Germinal center (tissue), 1 donor: ENCODE measurements around the gene TECPR1.
"Not testable (repeated sequence)": the region's sequence is repeated elsewhere in the genome, so short reads cannot be mapped to it uniquely, and the experiment has no call there.

Experiments used
- DNase-seq: peaks from one replicate; pipeline ENCODE4 v3.0.0; 2012; ENCODE audit warnings: mixed read lengths, low spot score

TECPR1 gene

DNA sequence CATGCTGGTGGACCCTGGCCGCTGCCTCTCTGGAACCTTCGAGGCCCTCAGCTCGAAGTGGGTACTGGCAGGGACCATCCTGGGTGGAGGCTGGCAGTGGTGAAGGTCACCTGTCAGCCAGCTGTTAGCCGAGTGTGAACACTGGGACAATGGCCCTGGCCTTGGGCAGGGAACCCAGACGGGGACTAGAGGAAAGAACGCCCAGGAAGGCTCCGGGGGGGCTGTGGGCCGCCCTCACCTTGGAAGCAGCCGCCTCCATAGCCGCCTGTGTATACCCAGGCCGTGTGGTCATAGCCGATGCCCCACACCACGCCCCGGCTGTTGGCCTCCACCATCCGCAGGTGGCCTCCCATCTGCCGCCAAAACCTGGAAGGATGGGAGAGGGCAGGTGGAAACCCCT is 23.2 kb downstream of the TECPR1 start:
- no peak for DNase-seq

DNA sequence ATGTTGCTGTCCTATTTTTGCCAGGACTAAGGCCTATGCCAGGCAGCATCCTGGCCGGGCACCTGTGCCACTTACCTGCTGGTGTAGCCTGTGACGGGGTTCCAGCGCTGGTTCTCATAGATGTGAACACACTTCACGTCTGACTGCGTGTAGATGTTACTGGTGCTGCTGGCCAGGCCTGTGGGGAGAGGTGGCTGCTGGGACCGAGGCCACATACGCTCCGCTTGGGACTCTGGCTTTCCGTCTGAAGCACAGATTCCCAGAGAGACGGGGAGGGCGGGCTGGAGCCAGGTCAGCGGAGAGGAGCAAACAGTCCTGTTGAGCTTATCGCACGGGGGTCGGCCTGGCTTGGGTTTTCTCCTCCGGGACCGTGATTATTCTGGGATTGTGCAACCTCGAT is 24.1 kb downstream of the TECPR1 start:
- no peak for DNase-seq

- DNase-seq, result no peak
Measured at GRCh38 chr7:98225913-98226614, 26.0 kb downstream of the TECPR1 start.

- no peak for DNase-seq
Measured at GRCh38 chr7:98224701-98225181, 27.3 kb downstream of the TECPR1 start.

- no peak for DNase-seq
Measured at GRCh38 chr7:98223898-98224700, 27.9 kb downstream of the TECPR1 start.

GRCh38 chr7:98223351-98223897 is 28.6 kb downstream of the TECPR1 start:
- DNase-seq, result no peak

DNA sequence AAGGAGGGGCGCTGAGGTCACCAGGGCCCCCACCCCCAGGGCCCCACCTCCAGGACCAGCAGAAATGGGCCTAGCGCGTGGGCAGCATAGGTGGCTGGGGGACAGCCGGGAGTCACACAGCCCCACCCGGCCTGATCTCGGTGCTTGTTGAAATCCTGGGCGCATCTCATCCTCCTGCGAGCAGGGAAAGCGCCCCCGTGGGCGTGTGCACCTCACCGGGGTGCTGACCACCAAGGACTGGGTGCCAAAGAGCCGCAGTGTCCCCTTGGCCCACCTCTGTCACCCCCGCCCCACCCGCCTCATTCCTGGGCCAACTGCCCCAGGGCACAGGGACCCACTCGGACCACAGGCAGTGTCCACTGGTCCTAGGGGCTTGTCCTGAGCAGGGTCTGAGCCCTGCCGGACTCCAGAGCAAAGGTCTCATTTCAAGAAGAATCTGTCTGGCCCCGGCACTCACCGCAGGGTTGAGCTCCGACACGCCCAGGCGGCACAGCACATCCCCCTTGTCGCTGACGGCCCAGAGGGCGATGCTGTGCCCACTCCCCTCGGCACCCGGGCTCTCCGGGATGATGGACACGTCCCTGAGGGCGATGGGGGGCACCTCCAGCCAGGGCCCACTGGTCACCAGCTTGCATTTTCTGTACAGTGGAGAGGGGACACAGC is 29.4 kb downstream of the TECPR1 start:
- no peak for DNase-seq

DNA sequence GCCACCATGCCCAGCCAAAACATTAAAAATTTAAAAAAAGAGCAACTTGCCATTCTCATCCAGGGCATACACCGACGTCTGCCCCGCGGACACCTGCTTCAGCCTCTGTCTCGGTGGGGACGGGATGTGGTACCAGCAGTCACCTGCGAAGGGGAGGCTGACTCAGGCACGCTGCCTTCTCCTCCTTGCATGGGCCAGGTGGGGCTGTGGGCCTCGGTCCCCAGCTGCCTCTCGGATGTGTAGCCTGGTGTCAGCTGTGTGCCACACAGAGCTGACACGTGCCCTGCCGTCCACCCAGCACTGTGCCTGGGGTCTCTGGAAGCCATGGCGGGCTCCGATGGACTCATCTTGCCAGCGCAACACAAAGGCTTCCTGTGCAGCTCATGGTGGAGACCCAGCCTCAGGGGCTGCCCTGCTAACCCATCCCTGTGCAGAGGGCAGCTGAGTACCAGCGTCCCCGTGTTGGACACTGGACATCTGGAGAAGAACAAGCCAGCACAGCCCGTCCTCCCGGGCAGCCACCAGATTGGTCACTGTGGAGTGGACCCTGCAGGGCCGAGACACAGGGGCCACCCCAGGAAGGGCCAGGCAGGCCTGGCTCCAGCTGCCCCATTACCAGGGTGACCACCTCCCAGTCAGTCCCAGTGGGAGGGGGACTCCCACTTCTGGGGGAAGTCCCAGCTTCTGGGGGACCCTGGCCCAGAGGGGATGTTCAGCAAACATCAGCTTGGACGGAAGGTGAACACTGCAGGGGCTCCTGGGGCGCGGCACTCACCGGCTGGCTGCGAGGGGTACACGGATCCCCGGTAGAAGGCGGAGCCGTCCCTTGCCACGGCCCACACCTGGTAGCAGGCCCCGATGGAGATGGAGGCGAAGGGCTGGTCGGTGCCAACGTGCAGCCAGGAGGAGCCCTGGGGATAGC is 30.2 kb downstream of the TECPR1 start:
- no peak for DNase-seq

- not testable (repeated sequence) for DNase-seq
Measured at GRCh38 chr7:98219382-98219781, 32.6 kb downstream of the TECPR1 start.

GRCh38 chr7:98217623-98218582 is 34.1 kb downstream of the TECPR1 start:
- DNase-seq, result no peak

DNA sequence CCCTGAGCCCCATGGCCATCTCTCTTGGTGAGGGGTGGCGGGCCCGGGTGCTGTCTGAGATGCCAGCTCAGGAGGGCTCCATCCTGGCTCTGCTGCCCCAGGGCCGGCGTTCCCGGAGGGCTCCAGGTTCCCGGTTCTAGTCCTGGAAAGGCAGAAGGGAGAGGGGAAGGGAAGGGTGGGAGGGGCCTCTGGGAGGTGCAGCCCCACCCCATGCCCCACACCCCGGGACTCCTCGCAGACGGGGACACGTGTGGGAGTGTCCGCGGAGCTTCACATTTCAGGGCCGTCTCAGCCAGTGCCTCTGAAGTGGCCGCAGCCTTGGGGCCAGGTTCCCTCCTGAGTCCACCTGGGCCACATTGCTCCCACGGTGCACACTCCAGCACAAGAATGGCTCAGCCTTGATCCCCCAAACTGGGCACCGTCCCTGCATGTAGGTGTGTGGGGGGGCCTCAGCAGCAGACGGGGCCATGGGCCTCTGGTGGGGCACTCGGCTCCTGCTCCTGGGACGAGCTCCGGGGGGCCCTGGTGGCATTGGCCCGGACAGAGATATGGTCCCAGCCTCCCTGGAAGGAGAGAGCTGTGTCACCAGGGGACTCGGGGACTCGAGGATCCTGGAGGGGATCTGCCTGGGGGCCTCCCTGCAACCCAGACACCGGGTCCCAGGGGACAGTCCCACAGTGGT is 35.0 kb downstream of the TECPR1 start:
- no peak for DNase-seq

- no peak for DNase-seq
Measured at GRCh38 chr7:98215561-98216495, 36.2 kb downstream of the TECPR1 start.

- no peak for DNase-seq
Measured at GRCh38 chr7:98214811-98215321, 37.2 kb downstream of the TECPR1 start.

GRCh38 chr7:98213888-98214810 is 37.9 kb downstream of the TECPR1 start:
- DNase-seq, result no peak

DNA sequence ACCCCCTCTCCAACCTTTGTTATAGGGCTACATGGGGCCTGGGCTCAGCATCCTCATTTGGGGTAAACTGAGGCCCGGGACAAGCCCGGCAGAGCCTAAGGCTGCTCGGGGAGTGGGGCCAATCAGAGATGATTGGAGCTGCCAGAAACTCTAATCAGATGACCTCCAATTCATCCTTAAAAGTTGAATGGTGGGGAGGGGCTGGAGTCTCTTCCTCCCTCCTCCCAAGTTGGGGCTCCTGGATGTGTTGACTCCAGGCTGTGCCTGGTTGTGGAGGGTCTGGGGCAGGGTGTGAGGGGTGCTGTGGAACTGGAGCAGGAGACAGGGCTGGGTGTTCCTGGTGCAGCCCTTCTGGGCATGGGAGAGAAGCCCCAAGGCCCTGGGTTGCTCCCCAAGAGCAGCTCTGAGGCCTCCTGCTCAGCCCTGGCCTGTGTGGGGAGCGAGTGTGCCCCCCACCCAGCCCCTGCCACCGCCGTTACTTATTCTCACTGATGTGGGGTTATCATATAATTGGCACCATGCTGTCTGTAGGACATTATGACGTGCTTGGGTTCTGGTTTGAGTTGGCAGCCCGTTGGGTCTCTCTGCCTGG is 38.6 kb downstream of the TECPR1 start:
- no peak for DNase-seq

GRCh38 chr7:98212532-98213041 is 39.4 kb downstream of the TECPR1 start:
- DNase-seq, result no peak
